HEK293T (cell line): ENCODE measurements around the gene KCNE1.

Source experiments
- ARNT ChIP-seq: fragments of 450-650 bp; IDR thresholded peaks from 2 replicates; pipeline ENCODE4 v1.6.1; 2017; ENCODE audit warnings: mild to moderate bottlenecking
- BHLHE40 ChIP-seq: fragments of 450-650 bp; IDR thresholded peaks from 2 replicates; pipeline ENCODE4 v1.6.1; 2016; ENCODE audit warnings: mild to moderate bottlenecking, moderate library complexity, borderline replicate concordance
- CTBP1 ChIP-seq: fragments of 450-650 bp; IDR thresholded peaks from 2 replicates; pipeline ENCODE4 v1.6.1; 2016; ENCODE audit warnings: borderline replicate concordance
- FOXA1 ChIP-seq: fragments of 450-650 bp; IDR thresholded peaks from 2 replicates; pipeline ENCODE4 v1.6.1; 2016; ENCODE audit warnings: mild to moderate bottlenecking
- FOXM1 ChIP-seq: fragments of 450-650 bp; IDR thresholded peaks from 2 replicates; pipeline ENCODE4 v1.6.1; 2017; ENCODE audit warnings: mild to moderate bottlenecking, borderline replicate concordance
- LEF1 ChIP-seq: fragments of 450-650 bp; IDR thresholded peaks from 2 replicates; pipeline ENCODE4 v1.6.1; 2017; ENCODE audit warnings: mild to moderate bottlenecking, borderline replicate concordance
- NFRKB ChIP-seq: fragments of 450-650 bp; IDR thresholded peaks from 2 replicates; pipeline ENCODE4 v1.6.1; 2016; ENCODE audit warnings: mild to moderate bottlenecking, moderate library complexity
- PKNOX1 ChIP-seq: fragments of 450-650 bp; IDR thresholded peaks from 2 replicates; pipeline ENCODE4 v1.6.1; 2016
- SP1 ChIP-seq: fragments of 450-650 bp; IDR thresholded peaks from 2 replicates; pipeline ENCODE4 v1.6.1; 2017
- SUZ12 ChIP-seq: fragments of 450-650 bp; IDR thresholded peaks from 2 replicates; pipeline ENCODE4 v1.6.1; 2016; ENCODE audit warnings: mild to moderate bottlenecking
- TARDBP ChIP-seq: fragments of 450-650 bp; IDR thresholded peaks from 2 replicates; pipeline ENCODE4 v1.6.1; 2016
- ZNF384 ChIP-seq: fragments of 450-650 bp; IDR thresholded peaks from 2 replicates; pipeline ENCODE4 v1.6.1; 2016

- no peak for TF ChIP-seq FOXA1
- no peak for TF ChIP-seq LEF1
- no peak for TF ChIP-seq CTBP1
- TF ChIP-seq BHLHE40 = no peak
- TF ChIP-seq TARDBP = no peak
- TF ChIP-seq FOXM1 = no peak
- TF ChIP-seq SP1 = no peak
- no peak for TF ChIP-seq PKNOX1
- no peak for TF ChIP-seq ZNF384
- no peak for TF ChIP-seq ARNT
- no peak for TF ChIP-seq SUZ12
- TF ChIP-seq NFRKB = no peak
Measured at GRCh38 chr21:34528131-34528561, 16.1 kb upstream of the KCNE1 start.
